Measurements from ENCODE around the gene CKS2.

DNA sequence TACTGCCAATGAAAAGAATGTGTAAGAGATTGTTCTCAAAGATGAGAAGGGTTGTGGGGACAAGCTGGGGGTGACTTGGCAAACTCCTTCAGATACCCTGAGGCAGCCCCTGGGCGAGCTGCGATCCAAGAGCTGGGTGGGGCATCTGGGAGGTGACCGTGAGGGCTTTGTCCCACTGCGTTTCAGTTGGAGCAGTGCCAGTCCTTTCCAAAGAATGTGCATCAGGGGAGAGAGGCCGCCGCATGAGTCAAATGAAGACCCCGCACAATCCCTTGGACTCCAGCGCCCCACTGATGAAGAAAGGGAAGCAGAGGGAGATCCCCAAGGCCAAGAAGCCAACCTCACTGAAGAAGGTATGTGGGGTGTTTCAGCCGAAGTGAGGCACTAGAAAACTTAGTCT is 35.7 kb downstream of the CKS2 start:
- TF ChIP-seq, protein P1, sequence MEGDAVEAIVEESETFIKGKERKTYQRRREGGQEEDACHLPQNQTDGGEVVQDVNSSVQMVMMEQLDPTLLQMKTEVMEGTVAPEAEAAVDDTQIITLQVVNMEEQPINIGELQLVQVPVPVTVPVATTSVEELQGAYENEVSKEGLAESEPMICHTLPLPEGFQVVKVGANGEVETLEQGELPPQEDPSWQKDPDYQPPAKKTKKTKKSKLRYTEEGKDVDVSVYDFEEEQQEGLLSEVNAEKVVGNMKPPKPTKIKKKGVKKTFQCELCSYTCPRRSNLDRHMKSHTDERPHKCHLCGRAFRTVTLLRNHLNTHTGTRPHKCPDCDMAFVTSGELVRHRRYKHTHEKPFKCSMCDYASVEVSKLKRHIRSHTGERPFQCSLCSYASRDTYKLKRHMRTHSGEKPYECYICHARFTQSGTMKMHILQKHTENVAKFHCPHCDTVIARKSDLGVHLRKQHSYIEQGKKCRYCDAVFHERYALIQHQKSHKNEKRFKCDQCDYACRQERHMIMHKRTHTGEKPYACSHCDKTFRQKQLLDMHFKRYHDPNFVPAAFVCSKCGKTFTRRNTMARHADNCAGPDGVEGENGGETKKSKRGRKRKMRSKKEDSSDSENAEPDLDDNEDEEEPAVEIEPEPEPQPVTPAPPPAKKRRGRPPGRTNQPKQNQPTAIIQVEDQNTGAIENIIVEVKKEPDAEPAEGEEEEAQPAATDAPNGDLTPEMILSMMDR (conservative IDR thresholded peaks at IDR 0.05): no peak
- TF ChIP-seq EZH2 (IDR thresholded peaks at IDR 0.05; ENCODE audit: low read depth): no peak
